Sigmoid colon (tissue), 7 donors: Measurements from ENCODE around the gene CORO6. TPM values are rescaled to one million over a fixed set of nuclear protein-coding genes. Genes with fewer than 3 reads are reported as not detected.

Source experiments
- DNase-seq: peaks from one replicate; pipeline ENCODE4 v3.0.0-alpha.2; 2019
- H3K27ac ChIP-seq, 4 donors: fragments of 200-600 bp; sonication (generic); one replicate each; pipeline ENCODE4 v1.5.1; 2016 to 2019; ENCODE audit warnings: mild to moderate bottlenecking in 1 of 4
- H3K27me3 ChIP-seq, 3 donors: fragments of 200-600 bp; sonication (generic); one replicate each; pipeline ENCODE4 v1.5.1; 2019; ENCODE audit warnings: mild to moderate bottlenecking in 1 of 3
- H3K36me3 ChIP-seq, 4 donors: fragments of 200-600 bp; sonication (generic); one replicate each; pipeline ENCODE4 v1.5.1; 2016 to 2019
- H3K4me1 ChIP-seq, 4 donors: fragments of 200-600 bp; sonication (generic); one replicate each; pipeline ENCODE4 v1.5.1; 2017 to 2019
- H3K4me3 ChIP-seq, 4 donors: fragments of 200-600 bp; sonication (generic); one replicate each; pipeline ENCODE4 v1.5.1; 2017 to 2019; ENCODE audit warnings: mild to moderate bottlenecking in 2 of 4, moderate library complexity in 1 of 4
- H3K9me3 ChIP-seq, 4 donors: fragments of 200-600 bp in 3 of 4; sonication (generic) in 3 of 4; one replicate each; pipeline versions ENCODE4 v1.5.1 to v1.6.1; 2013 to 2019
- CTCF ChIP-seq, 4 experiments: fragments of 450-650 bp in 3 of 4; fragments of 200-600 bp in 1 of 4; IDR thresholded peaks; one replicate each; pipeline ENCODE4 v1.5.1; 2016 to 2019; ENCODE audit warnings: antibody characterized with exemption in 4 of 4, mild to moderate bottlenecking in 3 of 4, moderate library complexity in 2 of 4
- EP300 ChIP-seq, 4 donors: sonication (generic); formaldehyde crosslinking; IDR thresholded peaks; one replicate each; pipeline ENCODE4 v1.6.1; 2017; ENCODE audit warnings: antibody characterized with exemption in 4 of 4
- POLR2A ChIP-seq, 2 donors: fragments of 450-650 bp; IDR thresholded peaks; one replicate each; pipeline ENCODE4 v1.6.1; 2016; ENCODE audit warnings: antibody characterized with exemption in 2 of 2, mild to moderate bottlenecking in 2 of 2, moderate library complexity in 2 of 2
- POLR2AphosphoS5 ChIP-seq, 4 donors: sonication (generic); formaldehyde crosslinking; IDR thresholded peaks; one replicate each; pipeline ENCODE4 v1.6.1; 2017; ENCODE audit warnings: antibody characterized with exemption in 4 of 4
- WGBS, 2 donors: extraction: QIAGEN DNeasy Blood & Tissue Kit; methylation state at CpG; one replicate each; pipeline ENCODE4 v1.1.7; 2013; 5-methylcytosine and 5-hydroxymethylcytosine counted together
- intact Hi-C: fragments of 100-400 bp; cut with DNase I; formaldehyde crosslinking; loops from one replicate; pipeline ENCODE4 v1.15.1; 2023
- polyA plus RNA-seq, 3 donors: library from polyadenylated mRNA; stranded (reverse); fragments of 200-250 nt; gene quantifications; one replicate each; pipeline ENCODE4 v1.2.3, GENCODE V29; 2013
- total RNA-seq, 4 donors: library from RNA; depleted of rRNA; stranded (reverse); fragments of >200 nt; gene quantifications; one replicate each; pipeline ENCODE4 v1.1.0, GENCODE V29; 2016
- donor health status: healthy with polysubstance abuse.
- donor health status: Bipolar disorder and iron deficiency.
- donor health status: healthy.

Gene CORO6
- total and polyA plus RNA-seq, 7 donors = 0.23 to 94.4 (median 23.9) TPM

- TF ChIP-seq EP300 (IDR thresholded peaks at IDR 0.05) (no peak), CTCF (IDR thresholded peaks at IDR 0.05) (no peak), POLR2A (IDR thresholded peaks at IDR 0.05) (no peak), POLR2AphosphoS5 (IDR thresholded peaks at IDR 0.05) (peak in 2 of 4 donors; percentile 23 to 50)
- Histone ChIP-seq H3K27me3 (no peaks in the 10 kb centered on the region), H3K4me3 (peak overlapping the region in 3 of 4 donors; percentile 5 to 14 (median 6)), H3K27ac (peak overlapping the region; percentile 59 to 82 (median 64)), H3K36me3 (peaks cover 9 to 25% (median 17%) of the 10 kb centered on the region in 4 donors), H3K9me3 (no peaks in the 10 kb centered on the region), H3K4me1 (peaks cover 0 to 57% (median 50%) of the 10 kb centered on the region in 4 donors)
- intact Hi-C loops = no loop called here
- no peak for DNase-seq
- WGBS, 2 donors = 68 to 87% methylated on average over 8 of the region's 8 CpGs
These were observed 37.5 kb downstream of the CORO6 start for GRCh38 chr17:29585080-29585751.

DNA sequence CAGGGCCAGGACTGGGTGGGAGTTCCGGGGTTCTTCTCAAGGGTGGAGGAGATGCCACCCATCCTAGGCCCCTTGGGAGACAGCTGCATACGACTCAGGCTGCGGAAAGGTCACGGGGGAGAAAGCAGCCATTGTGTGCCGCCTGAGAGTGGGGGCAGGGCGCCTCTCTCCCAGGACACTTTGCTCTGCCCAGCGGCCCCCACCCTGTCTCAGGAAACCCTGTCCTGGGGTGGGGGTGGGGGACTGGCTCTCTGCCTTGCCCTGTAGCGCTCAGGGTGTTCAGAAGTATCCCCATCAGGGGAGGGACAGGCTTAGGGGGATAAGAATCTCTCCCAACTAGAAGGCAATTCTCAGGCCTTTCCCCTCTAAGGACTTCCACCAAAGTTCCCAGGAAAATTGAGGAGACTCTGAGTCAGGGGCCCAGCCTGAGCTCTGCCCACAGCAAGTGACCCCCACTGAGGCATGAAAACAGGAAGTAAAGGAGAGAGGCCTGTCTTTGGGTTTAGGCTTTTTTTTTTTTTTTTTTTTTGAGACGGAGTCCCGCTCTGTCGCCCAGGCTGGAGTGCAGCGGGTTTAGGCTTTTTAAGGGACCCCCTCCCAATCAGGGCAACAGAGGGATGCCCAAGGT is 38.1 kb downstream of the CORO6 start:
- intact Hi-C loops = loop anchor here (5.0 kb wide), 2 partner anchors 33 to 343 kb away; no protein-coding TSS in a partner anchor
- no peak for DNase-seq
- no peaks in the 10 kb centered on the region for H3K9me3 ChIP-seq
- H3K27me3 ChIP-seq = no peaks in the 10 kb centered on the region
- peaks cover 0 to 51% (median 43%) of the 10 kb centered on the region in 4 donors for H3K4me1 ChIP-seq
- peak overlapping the region; percentile 59 to 82 (median 64) for H3K27ac ChIP-seq
- peaks cover 9 to 25% (median 17%) of the 10 kb centered on the region in 4 donors for H3K36me3 ChIP-seq
- TF ChIP-seq CTCF (IDR thresholded peaks at IDR 0.05) (no peak), EP300 (IDR thresholded peaks at IDR 0.05) (no peak), POLR2A (IDR thresholded peaks at IDR 0.05) (no peak), POLR2AphosphoS5 (IDR thresholded peaks at IDR 0.05) (peak in 1 of 4 donors; percentile 38)
- WGBS, 2 donors = 66 to 89% methylated on average over 12 of the region's 12 CpGs
- no peak overlapping the region for H3K4me3 ChIP-seq

- no peak overlapping the region for H3K4me3 ChIP-seq
- WGBS, 2 donors = 86 to 87% methylated on average over 16 of the region's 16 CpGs
- no peak for DNase-seq
- intact Hi-C loops = loop anchor here (5.0 kb wide), 2 partner anchors 34 to 344 kb away; no protein-coding TSS in a partner anchor
- H3K9me3 ChIP-seq = no peaks in the 10 kb centered on the region
- peaks cover 0 to 47% (median 42%) of the 10 kb centered on the region in 4 donors for H3K4me1 ChIP-seq
- H3K27ac ChIP-seq = peak overlapping the region; percentile 59 to 82 (median 64)
- TF ChIP-seq POLR2AphosphoS5 (IDR thresholded peaks at IDR 0.05) (no peak), EP300 (IDR thresholded peaks at IDR 0.05) (no peak), CTCF (IDR thresholded peaks at IDR 0.05) (no peak), POLR2A (IDR thresholded peaks at IDR 0.05) (no peak)
- no peaks in the 10 kb centered on the region for H3K27me3 ChIP-seq
- peaks cover 9 to 25% (median 17%) of the 10 kb centered on the region in 4 donors for H3K36me3 ChIP-seq
These were observed 39.1 kb downstream of the CORO6 start for GRCh38 chr17:29583324-29584248.

- no peaks in the 10 kb centered on the region for H3K9me3 ChIP-seq
- TF ChIP-seq POLR2AphosphoS5 (IDR thresholded peaks at IDR 0.05) = no peak
- TF ChIP-seq POLR2A (IDR thresholded peaks at IDR 0.05) = no peak
- no peak for TF ChIP-seq CTCF (IDR thresholded peaks at IDR 0.05)
- TF ChIP-seq EP300 (IDR thresholded peaks at IDR 0.05) = no peak
- intact Hi-C loops = loop anchor here (5.0 kb wide), 2 partner anchors 35 to 345 kb away; no protein-coding TSS in a partner anchor
- no peak for DNase-seq
- no peak overlapping the region for H3K4me3 ChIP-seq
- H3K36me3 ChIP-seq = peaks cover 9 to 32% (median 17%) of the 10 kb centered on the region in 4 donors
- H3K27ac ChIP-seq = no peak overlapping the region
- WGBS, 2 donors = 93% methylated on average over 13 of the region's 13 CpGs
- no peaks in the 10 kb centered on the region for H3K27me3 ChIP-seq
- H3K4me1 ChIP-seq = peaks cover 0 to 47% (median 41%) of the 10 kb centered on the region in 4 donors
These were observed 39.9 kb downstream of the CORO6 start for GRCh38 chr17:29582772-29583171.
